BLaER1 (cell line): Measurements from ENCODE around the gene NUDCD3.

Source experiments
- H3K27ac ChIP-seq: shearing (Covaris generic); formaldehyde crosslinking; 2 replicates; pipeline ENCODE4 v1.8.1; 2022
- H3K27me3 ChIP-seq: shearing (Covaris generic); formaldehyde crosslinking; 2 replicates; pipeline ENCODE4 v1.8.1; 2022
- H3K36me3 ChIP-seq: shearing (Covaris generic); formaldehyde crosslinking; 2 replicates; pipeline ENCODE4 v1.8.1; 2022
- H3K4me1 ChIP-seq: shearing (Covaris generic); formaldehyde crosslinking; 2 replicates; pipeline ENCODE4 v1.8.1; 2022
- H3K4me2 ChIP-seq: shearing (Covaris generic); formaldehyde crosslinking; 2 replicates; pipeline ENCODE4 v1.8.1; 2022
- H3K4me3 ChIP-seq: shearing (Covaris generic); formaldehyde crosslinking; 2 replicates; pipeline ENCODE4 v1.8.1; 2022
- H3K9ac ChIP-seq: shearing (Covaris generic); formaldehyde crosslinking; 2 replicates; pipeline ENCODE4 v1.8.1; 2022
- H3K9me3 ChIP-seq: shearing (Covaris generic); formaldehyde crosslinking; 2 replicates; pipeline ENCODE4 v1.8.1; 2022
- H4K20me1 ChIP-seq: shearing (Covaris generic); formaldehyde crosslinking; 2 replicates; pipeline ENCODE4 v1.8.1; 2022
- Cebpa-rat ChIP-seq: shearing (Covaris generic); IDR thresholded peaks from 2 replicates; pipeline ENCODE4 v1.8.1; 2022

The NUDCD3 gene

DNA sequence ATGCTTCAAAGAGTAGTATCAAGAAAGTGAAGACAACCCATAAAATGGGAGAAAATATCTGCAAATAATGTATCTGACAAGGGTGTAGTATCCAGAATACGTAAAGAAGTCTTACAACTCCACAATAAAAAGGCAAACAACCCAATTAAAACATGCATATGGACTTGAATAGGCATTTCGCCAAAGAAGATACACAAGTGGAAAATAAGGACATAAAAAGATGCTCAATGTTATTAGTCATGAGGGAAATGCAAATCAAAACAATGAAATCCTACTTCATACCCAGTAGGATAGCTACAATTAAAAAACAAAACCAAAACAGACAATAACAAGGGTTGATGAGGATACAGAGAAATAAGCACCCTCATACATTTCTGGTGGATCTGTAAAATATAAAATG, 79.2 kb downstream of the NUDCD3 start:
- H4K20me1 ChIP-seq = peaks cover 58% of the 10 kb centered on the region
- no peak overlapping the region for H3K9ac ChIP-seq
- H3K4me1 ChIP-seq = no peaks in the 10 kb centered on the region
- no peak overlapping the region for H3K27ac ChIP-seq
- no peak overlapping the region for H3K4me2 ChIP-seq
- no peak for TF ChIP-seq Cebpa-rat
- peaks cover 54% of the 10 kb centered on the region for H3K36me3 ChIP-seq
- H3K9me3 ChIP-seq = peaks cover 29% of the 10 kb centered on the region
- H3K4me3 ChIP-seq = no peak overlapping the region
- no peaks in the 10 kb centered on the region for H3K27me3 ChIP-seq

DNA sequence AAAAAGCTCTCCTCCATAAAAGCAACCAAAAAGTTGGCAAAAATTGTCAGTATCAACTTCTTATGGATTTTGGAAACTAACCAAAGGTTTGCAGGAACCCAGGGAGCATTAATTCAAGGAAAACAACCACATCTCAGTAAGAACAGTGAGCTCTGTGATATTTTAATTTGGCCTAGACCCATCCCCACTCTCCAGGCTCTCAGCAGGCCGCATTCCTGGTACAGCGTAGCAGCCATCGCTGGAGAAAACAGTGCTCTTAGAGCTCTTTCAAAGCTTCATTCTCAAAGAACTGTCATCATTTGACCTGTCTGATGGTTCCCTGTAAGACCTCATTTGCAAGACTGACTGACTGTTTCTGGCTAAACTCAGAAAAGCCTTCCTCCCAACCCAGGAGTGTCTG, 81.9 kb downstream of the NUDCD3 start:
- Histone ChIP-seq H3K4me2 (no peak overlapping the region), H4K20me1 (peaks cover 45% of the 10 kb centered on the region), H3K4me1 (no peaks in the 10 kb centered on the region), H3K36me3 (peaks cover 72% of the 10 kb centered on the region), H3K27me3 (no peaks in the 10 kb centered on the region), H3K9me3 (peaks cover 29% of the 10 kb centered on the region), H3K4me3 (no peak overlapping the region), H3K27ac (no peak overlapping the region), H3K9ac (no peak overlapping the region)
- TF ChIP-seq Cebpa-rat = no peak

DNA sequence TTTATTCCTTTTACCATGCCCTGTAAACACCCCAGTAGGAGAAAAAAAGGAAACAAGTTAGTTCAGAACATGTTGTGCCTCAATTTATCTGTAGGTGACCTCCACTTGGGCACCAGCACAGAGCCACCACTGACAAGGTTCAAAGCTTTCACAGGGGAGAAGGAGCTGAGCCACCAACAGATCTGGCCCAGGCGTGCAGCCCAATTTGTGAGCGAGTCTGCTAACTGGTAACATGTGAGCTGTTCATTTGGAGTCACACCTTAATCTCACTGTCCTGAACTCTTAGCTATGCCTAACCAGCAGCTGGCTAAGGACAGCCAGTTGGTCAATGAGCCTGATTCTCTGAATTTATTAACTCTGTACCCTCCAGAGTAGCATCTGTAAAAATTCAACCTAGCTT, 86.7 kb downstream of the NUDCD3 start:
- Histone ChIP-seq H3K9ac (no peak overlapping the region), H3K27ac (no peak overlapping the region), H3K4me3 (no peak overlapping the region), H3K27me3 (no peaks in the 10 kb centered on the region), H3K4me2 (no peak overlapping the region), H3K36me3 (peaks cover 78% of the 10 kb centered on the region), H3K9me3 (no peaks in the 10 kb centered on the region), H3K4me1 (no peaks in the 10 kb centered on the region), H4K20me1 (peaks cover 59% of the 10 kb centered on the region)
- no peak for TF ChIP-seq Cebpa-rat

DNA sequence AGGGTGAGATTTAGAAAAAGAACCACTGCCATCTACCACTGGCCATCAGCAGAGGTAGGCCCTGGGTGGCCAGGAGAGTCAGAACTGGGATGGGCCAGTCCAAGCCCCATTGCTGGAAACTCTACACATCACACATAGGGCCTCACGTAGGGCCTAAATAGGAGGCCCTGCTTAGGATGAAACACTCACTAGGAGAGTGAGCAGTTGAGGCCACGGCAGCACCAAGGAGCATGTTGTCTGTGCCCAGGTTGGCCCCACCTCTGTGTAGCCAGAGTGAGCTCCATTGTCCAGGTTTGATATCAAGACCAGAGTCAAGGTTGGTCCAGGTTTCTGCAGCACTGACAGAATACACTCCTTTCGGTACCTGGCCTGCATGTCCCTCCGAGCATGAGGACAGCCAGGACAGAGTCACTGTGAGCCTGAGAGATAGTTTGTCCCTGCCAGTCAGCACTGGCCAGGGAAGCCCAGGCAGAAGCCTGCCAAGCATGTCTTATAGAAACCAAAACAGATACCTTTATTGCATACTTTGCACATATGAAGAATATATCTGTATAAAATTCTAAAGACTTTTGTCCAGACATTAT, 87.2 kb downstream of the NUDCD3 start:
- H4K20me1 ChIP-seq = peaks cover 59% of the 10 kb centered on the region
- H3K4me1 ChIP-seq = no peaks in the 10 kb centered on the region
- H3K36me3 ChIP-seq = peaks cover 80% of the 10 kb centered on the region
- no peak overlapping the region for H3K4me3 ChIP-seq
- H3K27ac ChIP-seq = no peak overlapping the region
- H3K27me3 ChIP-seq = no peaks in the 10 kb centered on the region
- no peak for TF ChIP-seq Cebpa-rat
- no peak overlapping the region for H3K4me2 ChIP-seq
- no peaks in the 10 kb centered on the region for H3K9me3 ChIP-seq
- H3K9ac ChIP-seq = no peak overlapping the region

DNA sequence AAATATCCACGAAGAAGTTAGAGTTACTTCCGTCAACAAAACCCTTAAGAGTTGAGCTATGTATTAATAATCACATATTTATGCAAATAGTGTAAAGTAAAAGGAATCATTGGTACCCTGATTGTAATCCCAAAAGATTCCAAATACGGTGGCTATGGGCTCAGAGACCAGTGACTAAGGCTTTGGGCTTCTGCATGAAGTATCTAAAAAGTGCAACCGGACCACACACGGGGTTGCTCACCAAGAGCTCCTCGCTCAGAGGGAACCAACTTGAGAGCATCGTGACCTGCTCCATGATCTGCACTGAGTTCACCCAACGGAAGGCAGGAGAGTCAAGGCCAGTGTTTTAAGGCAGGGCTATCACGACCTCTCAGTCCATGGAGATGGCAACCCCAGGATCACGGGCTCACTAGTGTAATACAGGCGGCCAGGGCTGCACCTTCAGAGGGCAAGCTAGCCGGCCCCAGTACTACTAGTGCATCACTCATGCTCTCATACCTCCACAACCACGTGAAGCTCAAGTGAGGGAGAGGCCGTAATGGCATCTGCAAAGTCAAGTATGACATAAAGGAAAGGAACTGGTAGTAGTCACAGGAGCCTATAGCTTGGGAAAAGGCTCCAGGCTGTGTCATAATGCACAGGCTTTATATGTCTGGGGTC, 87.9 kb downstream of the NUDCD3 start:
- Histone ChIP-seq H4K20me1 (peaks cover 58% of the 10 kb centered on the region), H3K9me3 (no peaks in the 10 kb centered on the region), H3K4me3 (no peak overlapping the region), H3K36me3 (peaks cover 87% of the 10 kb centered on the region), H3K27ac (no peak overlapping the region), H3K9ac (no peak overlapping the region), H3K27me3 (no peaks in the 10 kb centered on the region), H3K4me1 (no peaks in the 10 kb centered on the region), H3K4me2 (no peak overlapping the region)
- no peak for TF ChIP-seq Cebpa-rat

DNA sequence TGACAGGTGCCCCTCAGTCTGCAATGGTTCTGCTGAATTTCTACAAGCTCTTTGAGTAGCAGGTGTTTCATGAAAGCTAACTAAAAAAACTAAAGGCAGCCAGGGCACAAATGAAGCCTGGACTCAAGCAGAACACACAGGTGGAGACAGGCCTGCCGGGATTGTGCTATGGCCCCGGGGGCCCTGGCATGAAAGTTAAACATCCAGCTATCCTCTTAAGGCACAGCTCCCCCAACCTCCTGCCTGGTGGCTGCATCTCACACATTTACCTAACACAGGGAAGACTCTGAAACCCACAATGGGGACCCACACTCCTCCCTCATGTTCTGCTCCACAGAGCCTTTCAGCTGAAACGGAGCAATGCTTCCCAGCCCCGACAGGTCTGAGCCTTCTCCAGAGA, 88.8 kb downstream of the NUDCD3 start:
- TF ChIP-seq Cebpa-rat = no peak
- Histone ChIP-seq H3K4me1 (no peaks in the 10 kb centered on the region), H3K27me3 (no peaks in the 10 kb centered on the region), H3K4me2 (no peak overlapping the region), H3K9me3 (no peaks in the 10 kb centered on the region), H3K4me3 (no peak overlapping the region), H3K27ac (no peak overlapping the region), H3K9ac (no peak overlapping the region), H4K20me1 (peaks cover 58% of the 10 kb centered on the region), H3K36me3 (peaks cover 96% of the 10 kb centered on the region)

DNA sequence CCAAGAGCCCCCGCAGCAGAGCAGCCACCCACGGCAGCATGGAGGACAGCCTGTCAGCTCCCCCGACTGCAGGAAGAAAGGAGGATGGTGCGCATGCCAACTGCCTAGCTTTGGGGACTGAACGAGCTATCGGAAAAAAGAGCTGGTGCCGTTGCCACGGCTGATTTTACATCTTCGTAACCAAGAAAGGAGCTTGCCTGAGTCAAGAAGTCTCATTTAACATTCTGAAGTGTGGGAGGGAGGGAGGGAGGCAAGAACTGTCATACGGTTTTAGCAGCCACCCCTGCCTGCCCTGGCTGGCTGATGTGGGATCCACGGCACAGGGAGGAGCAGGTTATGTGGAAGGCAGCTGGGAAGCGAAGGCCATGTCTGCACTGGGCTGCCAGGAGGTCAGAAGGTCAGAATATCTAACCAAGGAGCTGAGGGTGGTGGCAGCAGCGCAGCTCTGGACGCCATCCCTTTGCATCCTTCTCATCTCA, 90.4 kb downstream of the NUDCD3 start:
- H3K4me1 ChIP-seq = no peaks in the 10 kb centered on the region
- H3K4me2 ChIP-seq = no peak overlapping the region
- no peak for TF ChIP-seq Cebpa-rat
- no peaks in the 10 kb centered on the region for H3K9me3 ChIP-seq
- H3K9ac ChIP-seq = no peak overlapping the region
- peaks cover 95% of the 10 kb centered on the region for H3K36me3 ChIP-seq
- no peaks in the 10 kb centered on the region for H3K27me3 ChIP-seq
- H3K4me3 ChIP-seq = no peak overlapping the region
- no peak overlapping the region for H3K27ac ChIP-seq
- H4K20me1 ChIP-seq = peaks cover 44% of the 10 kb centered on the region; the same call in 1 of the 2 replicates

DNA sequence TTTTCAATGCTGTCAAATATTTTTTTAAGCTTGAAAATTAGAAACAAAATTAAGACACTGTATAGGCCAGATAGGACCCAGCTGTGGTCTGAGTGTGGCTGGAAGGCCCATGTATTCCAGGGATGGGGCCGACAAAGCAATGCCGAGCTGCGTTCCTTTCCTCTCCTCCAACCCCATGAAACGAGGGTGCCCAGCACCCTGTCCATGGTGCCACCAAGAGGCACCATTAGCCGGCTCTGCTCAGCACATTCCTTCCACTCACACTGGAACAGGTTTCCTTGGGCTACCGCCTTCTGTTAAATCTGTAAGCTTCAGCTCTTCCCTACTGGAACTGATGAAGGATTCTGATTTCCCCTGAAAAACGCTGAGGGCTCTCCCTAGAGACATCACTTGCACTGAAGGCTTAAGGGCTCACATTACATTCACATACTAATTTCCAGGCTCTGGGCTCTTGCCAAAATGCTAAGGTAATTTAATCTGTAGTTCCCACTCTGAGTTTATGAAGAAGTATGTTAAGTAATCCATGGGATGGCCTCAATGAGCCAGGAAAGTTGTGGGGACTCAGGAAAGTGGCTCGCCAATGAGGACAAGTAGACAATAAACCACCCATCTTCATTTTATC, 91.4 kb downstream of the NUDCD3 start:
- H3K9ac ChIP-seq = no peak overlapping the region
- H3K4me1 ChIP-seq = no peaks in the 10 kb centered on the region
- H3K9me3 ChIP-seq = no peaks in the 10 kb centered on the region
- no peaks in the 10 kb centered on the region for H3K27me3 ChIP-seq
- H3K27ac ChIP-seq = no peak overlapping the region
- H3K4me2 ChIP-seq = no peak overlapping the region
- H4K20me1 ChIP-seq = peaks cover 40% of the 10 kb centered on the region; the same call in 1 of the 2 replicates
- H3K4me3 ChIP-seq = no peak overlapping the region
- peaks cover 95% of the 10 kb centered on the region for H3K36me3 ChIP-seq
- TF ChIP-seq Cebpa-rat = no peak

DNA sequence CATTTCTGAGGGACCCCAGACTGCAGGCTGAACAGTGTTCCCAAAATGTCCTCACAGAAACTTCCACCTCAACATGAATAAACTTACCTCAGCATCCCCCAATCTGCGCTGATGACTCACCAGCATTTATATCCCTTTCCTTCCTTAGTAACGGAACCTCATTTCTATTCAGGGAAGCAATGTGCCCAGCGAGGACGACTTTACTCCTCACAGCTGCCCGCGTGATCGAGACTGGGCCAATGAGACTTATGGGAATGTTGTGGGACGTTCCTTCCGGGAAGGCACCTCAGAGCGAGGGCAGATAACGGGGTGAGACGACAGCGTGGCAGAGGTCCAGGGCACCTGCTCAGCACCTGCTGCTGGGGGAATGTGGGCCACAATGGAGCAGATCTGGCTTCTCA, 91.9 kb downstream of the NUDCD3 start:
- no peaks in the 10 kb centered on the region for H3K27me3 ChIP-seq
- H4K20me1 ChIP-seq = peaks cover 44% of the 10 kb centered on the region; the same call in 1 of the 2 replicates
- H3K27ac ChIP-seq = no peak overlapping the region
- TF ChIP-seq Cebpa-rat = no peak
- no peaks in the 10 kb centered on the region for H3K4me1 ChIP-seq
- peaks cover 95% of the 10 kb centered on the region for H3K36me3 ChIP-seq
- no peaks in the 10 kb centered on the region for H3K9me3 ChIP-seq
- no peak overlapping the region for H3K4me3 ChIP-seq
- no peak overlapping the region for H3K4me2 ChIP-seq
- H3K9ac ChIP-seq = no peak overlapping the region

DNA sequence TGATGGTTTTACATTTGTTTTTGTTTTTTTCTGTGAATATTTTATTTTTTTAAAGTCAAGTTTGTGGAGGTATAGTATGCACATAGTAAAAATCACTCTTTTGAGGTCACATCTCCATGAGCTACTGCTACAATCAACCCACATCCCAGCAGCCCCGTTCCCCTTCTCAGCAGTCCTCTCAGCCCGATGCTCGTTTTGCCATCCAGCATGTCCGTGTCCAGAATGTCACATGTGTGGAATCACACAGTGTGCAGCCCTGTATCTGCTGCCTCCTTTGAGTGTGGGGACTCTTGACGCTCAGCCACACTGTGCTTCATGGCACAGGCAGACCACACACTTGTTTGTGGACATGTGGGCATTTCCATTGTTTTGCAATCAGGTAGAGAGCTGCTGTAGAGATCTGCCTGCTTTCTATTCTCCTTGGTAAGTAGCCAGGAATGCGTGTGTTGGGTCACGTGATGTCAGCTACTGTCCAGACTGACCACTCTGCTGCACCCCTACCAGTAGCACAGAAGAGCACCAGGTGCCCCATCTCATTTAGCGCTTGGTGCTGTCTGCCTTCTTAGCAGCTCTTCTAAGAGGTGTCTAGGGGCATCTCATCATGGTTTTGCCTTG, 93.4 kb downstream of the NUDCD3 start:
- H3K27ac ChIP-seq = no peak overlapping the region
- H3K9ac ChIP-seq = no peak overlapping the region
- H3K27me3 ChIP-seq = no peaks in the 10 kb centered on the region
- H3K4me3 ChIP-seq = no peak overlapping the region
- peaks cover 46% of the 10 kb centered on the region; the same call in 1 of the 2 replicates for H4K20me1 ChIP-seq
- H3K36me3 ChIP-seq = peaks cover 95% of the 10 kb centered on the region
- H3K4me1 ChIP-seq = no peaks in the 10 kb centered on the region
- no peak overlapping the region for H3K4me2 ChIP-seq
- H3K9me3 ChIP-seq = no peaks in the 10 kb centered on the region
- TF ChIP-seq Cebpa-rat = no peak
